ENCODE measurements around the gene FAM78B.

DNA sequence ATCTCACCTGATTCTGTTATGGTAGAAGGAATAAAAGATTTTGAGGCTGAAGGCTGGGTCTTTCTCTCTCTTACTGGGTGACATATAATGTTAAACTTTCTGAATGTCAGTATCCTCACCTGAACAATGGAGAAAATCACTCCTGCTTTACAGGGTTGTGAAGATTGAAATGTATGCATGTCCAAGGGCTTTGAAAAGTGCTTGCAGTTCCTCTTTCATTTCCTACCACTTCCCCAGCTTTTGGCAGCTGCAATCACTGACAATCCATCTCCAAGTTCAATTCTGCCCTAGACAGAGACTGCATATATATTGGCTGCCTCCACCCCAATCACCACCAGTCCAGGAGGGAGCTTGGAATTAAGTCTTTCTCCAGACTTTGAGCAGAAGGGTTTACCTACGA lies 39.8 kb downstream of the FAM78B start:
- no peak for TF ChIP-seq FOXM1 (IDR thresholded peaks at IDR 0.05; ENCODE audit: low read depth, low read length)
- TF ChIP-seq, protein P1, sequence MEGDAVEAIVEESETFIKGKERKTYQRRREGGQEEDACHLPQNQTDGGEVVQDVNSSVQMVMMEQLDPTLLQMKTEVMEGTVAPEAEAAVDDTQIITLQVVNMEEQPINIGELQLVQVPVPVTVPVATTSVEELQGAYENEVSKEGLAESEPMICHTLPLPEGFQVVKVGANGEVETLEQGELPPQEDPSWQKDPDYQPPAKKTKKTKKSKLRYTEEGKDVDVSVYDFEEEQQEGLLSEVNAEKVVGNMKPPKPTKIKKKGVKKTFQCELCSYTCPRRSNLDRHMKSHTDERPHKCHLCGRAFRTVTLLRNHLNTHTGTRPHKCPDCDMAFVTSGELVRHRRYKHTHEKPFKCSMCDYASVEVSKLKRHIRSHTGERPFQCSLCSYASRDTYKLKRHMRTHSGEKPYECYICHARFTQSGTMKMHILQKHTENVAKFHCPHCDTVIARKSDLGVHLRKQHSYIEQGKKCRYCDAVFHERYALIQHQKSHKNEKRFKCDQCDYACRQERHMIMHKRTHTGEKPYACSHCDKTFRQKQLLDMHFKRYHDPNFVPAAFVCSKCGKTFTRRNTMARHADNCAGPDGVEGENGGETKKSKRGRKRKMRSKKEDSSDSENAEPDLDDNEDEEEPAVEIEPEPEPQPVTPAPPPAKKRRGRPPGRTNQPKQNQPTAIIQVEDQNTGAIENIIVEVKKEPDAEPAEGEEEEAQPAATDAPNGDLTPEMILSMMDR (IDR thresholded peaks at IDR 0.05 in 2 of 3, conservative IDR thresholded peaks at IDR 0.05 in 1 of 3; ENCODE audit: control insufficient read depth in 2 of 3, extremely low read depth in 1 of 3, insufficient read depth in 1 of 3, low read depth in 3 of 3, low read length in 3 of 3): no peak
- TF ChIP-seq SP1 (IDR thresholded peaks at IDR 0.05; ENCODE audit: low read depth, low read length): no peak
- TF ChIP-seq, protein P2, sequence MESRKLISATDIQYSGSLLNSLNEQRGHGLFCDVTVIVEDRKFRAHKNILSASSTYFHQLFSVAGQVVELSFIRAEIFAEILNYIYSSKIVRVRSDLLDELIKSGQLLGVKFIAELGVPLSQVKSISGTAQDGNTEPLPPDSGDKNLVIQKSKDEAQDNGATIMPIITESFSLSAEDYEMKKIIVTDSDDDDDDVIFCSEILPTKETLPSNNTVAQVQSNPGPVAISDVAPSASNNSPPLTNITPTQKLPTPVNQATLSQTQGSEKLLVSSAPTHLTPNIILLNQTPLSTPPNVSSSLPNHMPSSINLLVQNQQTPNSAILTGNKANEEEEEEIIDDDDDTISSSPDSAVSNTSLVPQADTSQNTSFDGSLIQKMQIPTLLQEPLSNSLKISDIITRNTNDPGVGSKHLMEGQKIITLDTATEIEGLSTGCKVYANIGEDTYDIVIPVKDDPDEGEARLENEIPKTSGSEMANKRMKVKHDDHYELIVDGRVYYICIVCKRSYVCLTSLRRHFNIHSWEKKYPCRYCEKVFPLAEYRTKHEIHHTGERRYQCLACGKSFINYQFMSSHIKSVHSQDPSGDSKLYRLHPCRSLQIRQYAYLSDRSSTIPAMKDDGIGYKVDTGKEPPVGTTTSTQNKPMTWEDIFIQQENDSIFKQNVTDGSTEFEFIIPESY (IDR thresholded peaks at IDR 0.05): no peak
- no peak for TF ChIP-seq EZH2 (IDR thresholded peaks at IDR 0.05; ENCODE audit: borderline replicate concordance, control insufficient read depth, low read depth, low read length)
- TF ChIP-seq SRF (IDR thresholded peaks at IDR 0.05; ENCODE audit: low read depth in 2 of 2, low read length in 2 of 2): no peak
- TF ChIP-seq POLR2A (IDR thresholded peaks at IDR 0.05; ENCODE audit: low read depth, low read length): no peak
- TF ChIP-seq GABPA (IDR thresholded peaks at IDR 0.05; ENCODE audit: low read depth): no peak

Data from GM12878 (cell line).